Measurements from ENCODE around the gene TMED6.
"Not testable (repeated sequence)": the region's sequence is repeated elsewhere in the genome, so short reads cannot be mapped to it uniquely, and the experiment has no call there.

TMED6 gene

DNA sequence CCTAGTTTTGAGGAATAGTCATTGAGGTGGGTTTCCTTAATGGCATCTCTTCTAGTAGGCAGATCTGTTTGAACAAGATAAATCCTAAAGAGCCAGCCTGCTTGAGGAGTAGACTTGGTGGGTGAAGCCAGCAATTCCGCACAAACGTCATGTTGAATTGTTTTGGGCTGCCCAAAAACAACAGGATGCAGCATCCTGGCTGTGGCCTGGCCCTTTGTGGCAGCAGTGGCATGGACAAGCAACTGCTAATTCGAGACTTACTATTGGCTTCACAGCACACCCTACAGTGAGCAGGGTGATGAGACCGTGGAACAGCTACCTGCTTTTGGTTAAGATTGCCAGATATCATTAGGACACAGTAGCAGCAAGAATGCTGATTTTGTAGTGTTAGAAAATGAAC, 49.7 kb downstream of the TMED6 start:
- DNase-seq (ENCODE audit: low read depth in 3 of 3) = no peak

DNA sequence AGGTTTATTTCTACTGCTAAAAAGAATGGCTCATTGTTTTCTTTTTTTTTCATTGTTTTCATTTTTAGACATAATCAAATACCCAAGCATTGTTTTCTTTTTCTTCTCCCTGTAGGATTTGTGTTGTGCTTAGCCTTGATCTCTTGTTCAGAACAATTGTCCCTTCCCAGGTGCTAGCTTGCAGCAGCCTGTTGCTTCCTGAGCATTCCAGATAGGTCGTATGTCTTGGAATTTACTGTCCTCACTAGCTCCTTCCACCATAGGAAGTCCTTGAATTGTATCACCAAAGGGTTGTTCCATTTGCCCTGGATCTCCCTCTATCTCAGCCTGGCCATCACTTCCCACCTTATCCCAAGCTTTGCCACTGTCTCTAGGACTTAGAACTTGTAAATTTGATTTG, 50.4 kb downstream of the TMED6 start:
- DNase-seq (ENCODE audit: low read depth in 3 of 3) = no peak

DNA sequence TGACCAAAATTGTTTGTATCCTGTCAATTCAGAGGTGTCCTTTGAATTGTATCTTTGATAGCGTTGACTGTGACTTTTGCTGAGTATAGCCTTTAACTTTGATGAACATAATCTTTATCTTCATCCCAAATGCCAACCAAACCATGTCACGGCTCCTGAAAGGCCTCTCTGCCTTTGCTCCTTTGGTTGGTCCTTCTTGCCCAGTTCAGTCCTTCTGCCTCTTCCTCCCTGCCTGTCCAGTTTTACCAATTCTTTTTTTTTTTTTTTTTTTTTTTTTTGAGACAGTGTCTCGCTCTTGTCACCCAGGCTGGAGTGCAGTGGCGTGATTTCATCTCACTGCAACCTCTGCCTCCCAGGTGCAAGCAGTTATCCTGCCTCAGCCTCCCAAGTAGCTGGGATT, 53.3 kb downstream of the TMED6 start:
- DNase-seq (ENCODE audit: low read depth in 3 of 3) = no peak

DNA sequence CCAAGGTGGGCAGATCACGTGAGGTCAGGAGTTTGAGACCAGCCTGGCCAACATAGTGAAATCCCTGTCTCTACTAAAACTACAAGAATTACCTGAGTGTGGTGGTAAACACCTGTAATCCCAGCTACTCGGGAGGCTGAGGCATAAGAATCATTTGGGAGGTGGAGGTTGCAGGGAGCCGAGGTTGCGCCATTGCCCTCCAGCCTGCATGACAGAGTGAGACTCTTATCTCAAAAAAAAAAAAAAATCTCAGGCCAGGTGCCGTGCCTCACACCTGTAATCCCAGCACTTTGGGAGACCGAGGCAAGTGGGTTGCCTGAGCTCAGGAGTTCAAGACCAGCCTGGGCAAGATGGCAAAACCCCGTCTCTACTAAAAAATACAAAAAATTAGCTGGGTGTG, 54.8 kb downstream of the TMED6 start:
- DNase-seq (ENCODE audit: low read depth in 3 of 3) = not testable (repeated sequence)

DNA sequence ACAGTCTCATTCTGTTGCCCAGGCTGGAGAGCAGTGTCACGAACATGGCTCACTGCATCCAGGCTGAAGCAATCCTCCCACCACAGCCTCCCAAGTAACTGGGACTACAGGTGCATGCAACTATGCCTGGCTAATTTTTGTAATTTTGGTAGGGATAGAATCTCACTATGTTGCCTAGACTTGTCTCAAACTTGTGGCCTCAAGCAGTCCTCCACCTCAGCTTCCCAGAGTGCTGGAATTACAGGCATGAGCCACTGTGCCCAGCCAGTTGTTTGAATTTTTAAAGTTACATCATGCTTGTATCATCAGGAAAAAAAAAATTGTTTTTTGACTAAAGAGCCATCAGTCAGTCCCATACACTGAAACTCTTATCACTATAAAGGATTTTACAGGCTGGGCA, 57.5 kb downstream of the TMED6 start:
- no peak for DNase-seq (ENCODE audit: low read depth in 3 of 3)

DNA sequence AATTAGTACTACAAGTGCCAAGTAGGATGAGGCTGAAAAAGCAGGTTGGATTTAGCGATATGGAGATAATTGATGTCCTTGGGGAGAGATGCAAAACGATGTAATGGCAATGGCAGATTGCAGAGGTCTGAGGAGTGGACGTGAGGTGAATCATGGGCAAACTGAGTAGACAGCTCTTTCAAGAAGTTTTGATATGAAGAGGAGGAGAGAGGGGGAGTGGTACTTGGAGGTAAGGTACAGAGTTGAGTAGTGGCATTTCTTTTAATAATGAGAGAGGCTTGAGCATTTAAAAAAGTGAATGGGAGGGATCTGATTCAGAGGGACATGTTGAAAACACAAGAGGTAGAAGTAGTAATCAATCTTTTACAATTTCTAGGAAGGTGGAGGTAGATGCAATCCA, 58.2 kb downstream of the TMED6 start:
- DNase-seq (ENCODE audit: low read depth in 3 of 3) = no peak
